ENCODE results near the gene UBASH3B. TPM values are rescaled to one million over a fixed set of nuclear protein-coding genes. Genes with fewer than 3 reads are reported as not detected.

Gene UBASH3B
- total RNA-seq, 1 donor from 2014 or later = 62.1 TPM

GRCh38 chr11:122809866-122810265, 154.3 kb downstream of the UBASH3B start:
- no peak for DNase-seq (ENCODE audit: low read depth)
- H3K36me3 Mint-ChIP-seq (ENCODE audit: low read depth, unreplicated experiment) = peaks cover 4% of the 10 kb centered on the region
- TF ChIP-seq EZH2 (IDR thresholded peaks at IDR 0.05; ENCODE audit: insufficient read depth, low read length) = no peak
- no peak for TF ChIP-seq CTCF (IDR thresholded peaks at IDR 0.05; ENCODE audit: insufficient read depth, low read depth, low read length)
- Histone ChIP-seq H3K9me3 (ENCODE audit: insufficient read depth, low read depth, low read length) (no peaks in the 10 kb centered on the region), H3K4me3 (ENCODE audit: insufficient read depth, low read depth, low read length) (no peak overlapping the region), H3K27ac (ENCODE audit: low read depth, low read length) (no peak overlapping the region), H3K9ac (ENCODE audit: low read length) (no peak overlapping the region), H2AFZ (ENCODE audit: low read depth, low read length) (no peak overlapping the region), H3K27me3 (ENCODE audit: insufficient read depth, low read length) (no peaks in the 10 kb centered on the region), H3K4me2 (ENCODE audit: low read length) (no peak overlapping the region), H3K4me1 (ENCODE audit: insufficient read depth, low read length) (peaks cover 11% of the 10 kb centered on the region), H3K36me3 (ENCODE audit: insufficient read depth, low read length) (peaks cover 16% of the 10 kb centered on the region), H3K79me2 (ENCODE audit: insufficient read depth, low read length) (no peaks in the 10 kb centered on the region), H4K20me1 (ENCODE audit: insufficient read depth, low read length) (no peaks in the 10 kb centered on the region)
- peak overlapping the region; percentile 15 for H3K27ac Mint-ChIP-seq (ENCODE audit: unreplicated experiment)
- no peaks in the 10 kb centered on the region for H3K27me3 Mint-ChIP-seq (ENCODE audit: low read depth, unreplicated experiment)
- no peak for FAIRE-seq
- peaks cover 21% of the 10 kb centered on the region for H3K4me1 Mint-ChIP-seq (ENCODE audit: low read depth, unreplicated experiment)
- no peaks in the 10 kb centered on the region for H3K9me3 Mint-ChIP-seq (ENCODE audit: unreplicated experiment)
- no peak overlapping the region for H3K4me3 Mint-ChIP-seq (ENCODE audit: unreplicated experiment)

DNA sequence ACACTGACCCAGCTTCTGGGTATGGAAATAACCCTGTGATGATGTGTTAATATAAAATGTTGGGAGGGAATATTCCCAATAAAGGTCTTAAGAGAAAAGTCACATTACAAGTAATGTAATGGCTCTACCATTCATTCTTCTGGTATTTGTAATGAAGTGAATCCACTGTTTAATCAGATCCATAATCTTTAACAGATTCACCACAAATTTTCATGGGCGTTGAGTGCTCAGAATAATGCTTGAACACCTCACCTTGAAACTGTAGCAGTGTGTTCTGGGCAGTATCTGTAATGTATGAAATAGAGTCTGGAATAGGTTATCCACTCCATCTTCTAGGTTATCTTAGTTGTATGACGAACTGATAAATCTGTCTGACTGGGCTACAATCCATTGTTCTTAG, 156.2 kb downstream of the UBASH3B start:
- H2AFZ ChIP-seq (ENCODE audit: low read depth, low read length) = no peak overlapping the region
- Mint-ChIP-seq H3K4me1 (ENCODE audit: low read depth, unreplicated experiment) (peaks cover 20% of the 10 kb centered on the region), H3K27me3 (ENCODE audit: low read depth, unreplicated experiment) (no peaks in the 10 kb centered on the region), H3K27ac (ENCODE audit: unreplicated experiment) (no peak overlapping the region), H3K36me3 (ENCODE audit: low read depth, unreplicated experiment) (peaks cover 3% of the 10 kb centered on the region), H3K9me3 (ENCODE audit: unreplicated experiment) (no peaks in the 10 kb centered on the region), H3K4me3 (ENCODE audit: unreplicated experiment) (no peak overlapping the region)
- DNase-seq (ENCODE audit: low read depth) (no peak), FAIRE-seq (no peak)
- H3K9me3 ChIP-seq (ENCODE audit: insufficient read depth, low read depth, low read length) = no peaks in the 10 kb centered on the region
- no peak overlapping the region for H3K4me3 ChIP-seq (ENCODE audit: insufficient read depth, low read depth, low read length)
- H3K27me3 ChIP-seq (ENCODE audit: insufficient read depth, low read length) = no peaks in the 10 kb centered on the region
- no peak overlapping the region for H3K9ac ChIP-seq (ENCODE audit: low read length)
- no peak overlapping the region for H3K4me2 ChIP-seq (ENCODE audit: low read length)
- peaks cover 16% of the 10 kb centered on the region for H3K36me3 ChIP-seq (ENCODE audit: insufficient read depth, low read length)
- TF ChIP-seq EZH2 (IDR thresholded peaks at IDR 0.05; ENCODE audit: insufficient read depth, low read length) (no peak), CTCF (IDR thresholded peaks at IDR 0.05; ENCODE audit: insufficient read depth, low read depth, low read length) (no peak)
- H3K27ac ChIP-seq (ENCODE audit: low read depth, low read length) = no peak overlapping the region
- no peaks in the 10 kb centered on the region for H4K20me1 ChIP-seq (ENCODE audit: insufficient read depth, low read length)
- H3K4me1 ChIP-seq (ENCODE audit: insufficient read depth, low read length) = peaks cover 10% of the 10 kb centered on the region
- no peaks in the 10 kb centered on the region for H3K79me2 ChIP-seq (ENCODE audit: insufficient read depth, low read length)

- peaks cover 20% of the 10 kb centered on the region for H3K4me1 Mint-ChIP-seq (ENCODE audit: low read depth, unreplicated experiment)
- TF ChIP-seq EZH2 (IDR thresholded peaks at IDR 0.05; ENCODE audit: insufficient read depth, low read length) (no peak), CTCF (IDR thresholded peaks at IDR 0.05; ENCODE audit: insufficient read depth, low read depth, low read length) (no peak)
- no peak overlapping the region for H3K4me2 ChIP-seq (ENCODE audit: low read length)
- H3K27me3 Mint-ChIP-seq (ENCODE audit: low read depth, unreplicated experiment) = no peaks in the 10 kb centered on the region
- H3K27me3 ChIP-seq (ENCODE audit: insufficient read depth, low read length) = no peaks in the 10 kb centered on the region
- peaks cover 12% of the 10 kb centered on the region for H3K36me3 ChIP-seq (ENCODE audit: insufficient read depth, low read length)
- no peak overlapping the region for H3K4me3 ChIP-seq (ENCODE audit: insufficient read depth, low read depth, low read length)
- no peak overlapping the region for H3K4me3 Mint-ChIP-seq (ENCODE audit: unreplicated experiment)
- peaks cover 3% of the 10 kb centered on the region for H3K36me3 Mint-ChIP-seq (ENCODE audit: low read depth, unreplicated experiment)
- H2AFZ ChIP-seq (ENCODE audit: low read depth, low read length) = no peak overlapping the region
- H3K9me3 Mint-ChIP-seq (ENCODE audit: unreplicated experiment) = peaks cover 2% of the 10 kb centered on the region
- H4K20me1 ChIP-seq (ENCODE audit: insufficient read depth, low read length) = no peaks in the 10 kb centered on the region
- no peaks in the 10 kb centered on the region for H3K79me2 ChIP-seq (ENCODE audit: insufficient read depth, low read length)
- no peak overlapping the region for H3K9ac ChIP-seq (ENCODE audit: low read length)
- peaks cover 10% of the 10 kb centered on the region for H3K4me1 ChIP-seq (ENCODE audit: insufficient read depth, low read length)
- H3K9me3 ChIP-seq (ENCODE audit: insufficient read depth, low read depth, low read length) = no peaks in the 10 kb centered on the region
- no peak for FAIRE-seq
- no peak for DNase-seq (ENCODE audit: low read depth)
- H3K27ac Mint-ChIP-seq (ENCODE audit: unreplicated experiment) = no peak overlapping the region
- no peak overlapping the region for H3K27ac ChIP-seq (ENCODE audit: low read depth, low read length)
Measured at GRCh38 chr11:122812638-122813037, 157.1 kb downstream of the UBASH3B start.
